GM12892 (cell line): ENCODE measurements around the gene MED13L.

ENCODE experiments used
- POLR2AphosphoS5 ChIP-seq: IDR thresholded peaks from 2 replicates; pipeline ENCODE4 v1.6.1; 2011; ENCODE audit warnings: low read depth, low read length, control low read depth
- TAF1 ChIP-seq: IDR thresholded peaks from 2 replicates; pipeline ENCODE4 v1.6.1; 2011; ENCODE audit warnings: low read depth, mild to moderate bottlenecking, control low read depth, low read length, borderline replicate concordance

DNA sequence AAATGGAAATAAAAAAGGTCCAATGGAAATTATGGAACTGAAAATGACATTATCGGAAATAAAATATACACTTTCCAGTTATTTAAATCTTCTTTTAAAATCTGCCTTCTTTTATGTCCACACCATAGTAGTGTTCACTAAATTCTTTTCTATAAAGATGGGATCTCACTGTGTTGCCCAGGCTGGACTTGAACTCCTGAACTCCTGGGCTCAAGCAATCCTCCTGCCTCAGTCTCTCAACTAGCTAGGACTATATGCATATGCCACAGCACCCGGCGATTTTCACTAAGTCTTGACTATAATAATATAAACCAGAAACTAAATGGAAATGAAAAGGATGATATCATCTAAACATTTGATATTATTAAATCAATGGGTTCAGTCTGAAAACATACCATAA lies 188.4 kb downstream of the MED13L start:
- TF ChIP-seq POLR2AphosphoS5, result no peak
- no peak for TF ChIP-seq TAF1
